ENCODE results near the gene CRAT. TPM values are rescaled to one million over a fixed set of nuclear protein-coding genes. Genes with fewer than 3 reads are reported as not detected.

CRAT gene
- 8.1 TPM for polyA plus RNA-seq (2013, experiment 1 of 2)
- polyA plus RNA-seq (2013, experiment 2 of 2) = 10.7 TPM

- H3K36me3 ChIP-seq (ENCODE audit: insufficient read depth, low read length) = no peaks in the 10 kb centered on the region
- 0 out of 2 replicates have a peak, but pooled peaks cover 3% of the 10 kb centered on the region for H3K4me1 ChIP-seq (ENCODE audit: insufficient read depth, low read length)
- peak within 1 kb of the TSS; percentile 96 for H3K9ac ChIP-seq (ENCODE audit: low read depth, low read length)
- H3K27me3 ChIP-seq (ENCODE audit: insufficient read depth, low read length) = peaks cover 21% of the 10 kb centered on the region
- peak within 1 kb of the TSS; percentile 95 for H3K27ac ChIP-seq (ENCODE audit: low read depth, low read length)
- H3K4me3 ChIP-seq (ENCODE audit: low read length) = peak within 1 kb of the TSS; percentile 66
- under 1% methylated on average over 76 of the region's 77 CpGs for WGBS
- H3K9me3 ChIP-seq (ENCODE audit: insufficient read depth, low read depth, low read length) = no peaks in the 10 kb centered on the region
Observed at GRCh38 chr9:129110740-129111527, at the start of gene CRAT, which contains the start of gene PTPA. Gene CRAT (minus strand): TSS chr9:129110793. CDS start chr9:129110509, 284 bp downstream. Gene PTPA (plus strand): TSS chr9:129111415. CDS start chr9:129111601, 186 bp downstream.

DNA sequence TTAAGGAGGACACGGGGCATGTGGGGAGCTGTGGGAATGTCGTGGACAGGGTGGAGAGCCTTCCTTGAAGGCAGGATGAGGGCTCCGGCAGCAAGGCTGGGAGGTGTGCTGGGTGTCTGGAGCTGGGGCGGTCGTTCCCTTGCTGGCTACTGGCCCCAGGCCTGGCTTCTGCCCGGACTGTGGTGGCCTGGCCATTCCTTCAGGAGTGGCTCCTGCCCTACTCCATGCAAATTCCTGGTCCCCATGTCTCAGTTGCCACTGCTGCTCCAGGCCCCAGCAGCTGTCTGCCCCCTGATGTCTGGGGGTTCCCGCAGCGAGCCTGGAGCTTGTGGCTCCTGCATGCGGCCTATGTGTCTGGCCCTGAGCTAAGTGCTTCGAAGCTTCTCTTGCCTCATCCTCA lies 45.6 kb upstream of the CRAT start:
- Histone ChIP-seq H3K27ac (ENCODE audit: low read depth, low read length) (no peak overlapping the region), H3K36me3 (ENCODE audit: insufficient read depth, low read length) (peaks cover 8% of the 10 kb centered on the region), H3K9me3 (ENCODE audit: insufficient read depth, low read depth, low read length) (no peaks in the 10 kb centered on the region), H3K9ac (ENCODE audit: low read depth, low read length) (no peak overlapping the region), H3K4me3 (ENCODE audit: low read length) (no peak overlapping the region), H3K4me1 (ENCODE audit: insufficient read depth, low read length) (no peaks in the 10 kb centered on the region), H3K27me3 (ENCODE audit: insufficient read depth, low read length) (no peaks in the 10 kb centered on the region)
- WGBS = 92% methylated on average over 10 of the region's 10 CpGs

- Histone ChIP-seq H3K9ac (ENCODE audit: low read depth, low read length) (no peak overlapping the region), H3K36me3 (ENCODE audit: insufficient read depth, low read length) (peaks cover 8% of the 10 kb centered on the region), H3K4me3 (ENCODE audit: low read length) (no peak overlapping the region), H3K27me3 (ENCODE audit: insufficient read depth, low read length) (no peaks in the 10 kb centered on the region), H3K27ac (ENCODE audit: low read depth, low read length) (no peak overlapping the region), H3K4me1 (ENCODE audit: insufficient read depth, low read length) (no peaks in the 10 kb centered on the region), H3K9me3 (ENCODE audit: insufficient read depth, low read depth, low read length) (no peaks in the 10 kb centered on the region)
- WGBS = 93% methylated on average over 16 of the region's 16 CpGs
Observed at GRCh38 chr9:129154866-129155477, 44.4 kb upstream of the CRAT start.

GRCh38 chr9:129151469-129151868 lies 40.9 kb upstream of the CRAT start:
- H3K9ac ChIP-seq (ENCODE audit: low read depth, low read length) = no peak overlapping the region
- H3K27ac ChIP-seq (ENCODE audit: low read depth, low read length) = no peak overlapping the region
- peaks cover 22% of the 10 kb centered on the region for H3K36me3 ChIP-seq (ENCODE audit: insufficient read depth, low read length)
- H3K4me3 ChIP-seq (ENCODE audit: low read length) = no peak overlapping the region
- H3K27me3 ChIP-seq (ENCODE audit: insufficient read depth, low read length) = no peaks in the 10 kb centered on the region
- 92% methylated on average over 15 of the region's 15 CpGs for WGBS
- H3K9me3 ChIP-seq (ENCODE audit: insufficient read depth, low read depth, low read length) = no peaks in the 10 kb centered on the region
- H3K4me1 ChIP-seq (ENCODE audit: insufficient read depth, low read length) = peaks cover 2% of the 10 kb centered on the region; the same call in 1 of the 2 replicates

- WGBS = 89% methylated on average over 18 of the region's 18 CpGs
- H3K4me1 ChIP-seq (ENCODE audit: insufficient read depth, low read length) = peaks cover 9% of the 10 kb centered on the region
- no peaks in the 10 kb centered on the region for H3K9me3 ChIP-seq (ENCODE audit: insufficient read depth, low read depth, low read length)
- no peaks in the 10 kb centered on the region for H3K27me3 ChIP-seq (ENCODE audit: insufficient read depth, low read length)
- H3K36me3 ChIP-seq (ENCODE audit: insufficient read depth, low read length) = peaks cover 22% of the 10 kb centered on the region
- H3K4me3 ChIP-seq (ENCODE audit: low read length) = no peak overlapping the region
- H3K27ac ChIP-seq (ENCODE audit: low read depth, low read length) = no peak overlapping the region
- H3K9ac ChIP-seq (ENCODE audit: low read depth, low read length) = no peak overlapping the region
Observed at GRCh38 chr9:129150672-129151211, 40.1 kb upstream of the CRAT start.

DNA sequence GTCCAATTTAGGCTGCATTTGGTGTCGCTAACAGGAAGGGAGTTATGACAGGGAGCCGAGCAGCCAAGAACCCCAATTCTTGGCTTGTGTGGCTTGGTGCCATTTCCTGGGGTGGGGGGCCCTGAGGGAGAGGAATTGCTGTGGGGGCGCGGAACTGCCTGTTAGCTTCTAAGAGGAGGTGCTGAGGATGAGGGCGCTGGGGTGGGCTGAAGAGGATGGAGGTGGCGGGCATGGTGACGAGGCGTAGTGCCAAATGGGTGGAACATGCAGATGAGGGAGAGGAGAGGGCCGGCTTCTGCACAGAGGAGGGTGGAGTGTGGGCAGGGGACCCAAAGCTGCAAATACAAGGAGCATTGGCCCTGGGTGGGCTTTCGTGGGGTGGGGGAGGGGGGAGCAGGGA lies 39.5 kb upstream of the CRAT start:
- H3K4me3 ChIP-seq (ENCODE audit: low read length) = no peak overlapping the region
- H3K9me3 ChIP-seq (ENCODE audit: insufficient read depth, low read depth, low read length) = no peaks in the 10 kb centered on the region
- H3K27me3 ChIP-seq (ENCODE audit: insufficient read depth, low read length) = no peaks in the 10 kb centered on the region
- H3K36me3 ChIP-seq (ENCODE audit: insufficient read depth, low read length) = peaks cover 17% of the 10 kb centered on the region
- H3K4me1 ChIP-seq (ENCODE audit: insufficient read depth, low read length) = peaks cover 15% of the 10 kb centered on the region
- 92% methylated on average over 10 of the region's 10 CpGs for WGBS
- no peak overlapping the region for H3K27ac ChIP-seq (ENCODE audit: low read depth, low read length)
- no peak overlapping the region for H3K9ac ChIP-seq (ENCODE audit: low read depth, low read length)

DNA sequence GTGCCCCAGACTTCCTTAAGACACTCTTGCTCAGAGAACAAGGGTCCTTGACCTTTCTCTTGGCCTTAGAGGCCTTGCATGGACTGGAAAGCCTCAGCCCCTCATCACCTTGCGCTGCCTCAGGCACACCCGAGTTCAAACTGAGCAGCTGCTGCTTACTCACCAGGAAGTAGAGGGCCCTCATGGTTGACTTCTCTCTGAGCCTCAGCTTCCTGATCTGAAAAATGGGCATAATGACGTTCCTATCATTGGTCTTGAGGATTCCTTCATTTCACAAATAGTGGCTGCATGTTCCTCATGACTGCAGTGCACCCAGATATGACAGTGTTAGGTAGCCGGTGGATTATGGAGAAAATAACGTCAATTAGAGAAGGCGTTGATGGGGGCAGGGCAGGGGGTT lies 38.8 kb upstream of the CRAT start:
- whole genome bisulfite sequencing = 93% methylated on average over 6 of the region's 6 CpGs
- Histone ChIP-seq H3K27ac (ENCODE audit: low read depth, low read length) (no peak overlapping the region), H3K36me3 (ENCODE audit: insufficient read depth, low read length) (peaks cover 14% of the 10 kb centered on the region), H3K9ac (ENCODE audit: low read depth, low read length) (no peak overlapping the region), H3K9me3 (ENCODE audit: insufficient read depth, low read depth, low read length) (no peaks in the 10 kb centered on the region), H3K4me1 (ENCODE audit: insufficient read depth, low read length) (peaks cover 16% of the 10 kb centered on the region), H3K27me3 (ENCODE audit: insufficient read depth, low read length) (no peaks in the 10 kb centered on the region), H3K4me3 (ENCODE audit: low read length) (no peak overlapping the region)

DNA sequence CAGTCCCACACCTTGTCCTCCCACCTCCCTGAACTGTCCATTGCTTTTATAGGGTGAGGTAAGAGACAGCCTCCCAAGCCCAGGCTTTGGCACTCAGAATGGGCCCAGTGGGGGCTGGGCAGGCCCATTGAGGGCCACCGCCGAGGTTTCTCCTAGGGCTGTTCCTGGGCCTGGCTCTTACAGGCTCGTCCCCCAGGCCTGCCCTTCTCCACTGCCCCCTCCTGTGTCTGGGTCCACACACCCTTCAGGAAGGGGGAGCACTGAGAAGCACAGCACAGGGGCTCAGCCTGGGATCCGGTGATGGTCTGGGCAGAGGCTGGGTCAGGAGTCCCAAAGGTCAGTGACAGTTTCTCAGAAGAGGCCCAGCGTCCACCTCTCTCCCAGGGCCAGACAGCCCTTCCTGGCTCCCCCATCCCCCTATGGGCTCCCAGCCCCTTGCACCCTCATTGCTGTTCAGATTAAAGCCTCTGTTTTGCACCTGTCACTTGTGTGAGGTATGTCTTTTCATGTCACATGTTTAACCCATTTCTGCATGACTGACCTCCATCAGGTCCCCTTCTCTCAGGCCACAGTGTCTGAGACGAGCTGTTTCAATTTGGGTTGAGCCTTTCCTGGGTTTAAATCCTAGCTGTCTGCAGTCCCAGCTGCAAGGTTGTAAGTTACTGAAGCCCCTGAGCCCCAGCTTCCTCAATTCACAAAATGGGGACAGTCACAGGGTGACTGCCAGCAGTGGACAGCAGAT lies 38.0 kb upstream of the CRAT start:
- H3K4me1 ChIP-seq (ENCODE audit: insufficient read depth, low read length) = peaks cover 21% of the 10 kb centered on the region
- 91% methylated on average over 6 of the region's 6 CpGs for WGBS
- no peaks in the 10 kb centered on the region for H3K27me3 ChIP-seq (ENCODE audit: insufficient read depth, low read length)
- no peak overlapping the region for H3K4me3 ChIP-seq (ENCODE audit: low read length)
- H3K9ac ChIP-seq (ENCODE audit: low read depth, low read length) = no peak overlapping the region
- peaks cover 20% of the 10 kb centered on the region for H3K36me3 ChIP-seq (ENCODE audit: insufficient read depth, low read length)
- H3K9me3 ChIP-seq (ENCODE audit: insufficient read depth, low read depth, low read length) = no peaks in the 10 kb centered on the region
- no peak overlapping the region for H3K27ac ChIP-seq (ENCODE audit: low read depth, low read length)

- Histone ChIP-seq H3K27me3 (ENCODE audit: insufficient read depth, low read length) (no peaks in the 10 kb centered on the region), H3K9ac (ENCODE audit: low read depth, low read length) (peak overlapping the region; percentile 29; the same call in 1 of the 2 replicates), H3K4me3 (ENCODE audit: low read length) (no peak overlapping the region), H3K9me3 (ENCODE audit: insufficient read depth, low read depth, low read length) (no peaks in the 10 kb centered on the region), H3K4me1 (ENCODE audit: insufficient read depth, low read length) (peaks cover 38% of the 10 kb centered on the region), H3K36me3 (ENCODE audit: insufficient read depth, low read length) (peaks cover 33% of the 10 kb centered on the region), H3K27ac (ENCODE audit: low read depth, low read length) (peak overlapping the region; percentile 80)
- 72% methylated on average over 7 of the region's 8 CpGs for WGBS
Observed at GRCh38 chr9:129146441-129146941, 35.9 kb upstream of the CRAT start.

DNA sequence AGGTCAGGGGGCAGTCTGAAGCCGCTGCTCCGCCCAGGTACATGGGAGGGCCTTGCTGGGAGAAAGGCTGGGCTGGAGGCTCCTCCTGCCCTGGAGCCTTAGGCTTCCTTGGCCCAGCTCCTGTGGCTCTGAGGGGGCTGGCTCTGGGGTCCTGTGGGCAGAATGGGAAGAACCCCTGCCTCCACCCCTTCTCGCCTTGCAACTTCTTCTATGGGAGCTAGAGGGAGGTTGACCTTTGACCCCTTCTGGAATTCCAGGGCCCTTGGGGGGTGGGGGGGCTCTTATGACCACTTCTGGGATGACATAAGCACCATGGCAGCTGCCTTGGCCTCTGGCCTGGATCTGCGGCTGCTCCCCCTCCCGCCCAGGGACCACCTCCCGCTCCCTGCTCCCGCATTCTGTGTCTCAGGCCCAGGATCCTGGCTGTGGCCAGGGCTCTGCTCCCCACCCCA lies 35.3 kb upstream of the CRAT start:
- Histone ChIP-seq H3K27me3 (ENCODE audit: insufficient read depth, low read length) (no peaks in the 10 kb centered on the region), H3K4me1 (ENCODE audit: insufficient read depth, low read length) (peaks cover 44% of the 10 kb centered on the region), H3K9me3 (ENCODE audit: insufficient read depth, low read depth, low read length) (no peaks in the 10 kb centered on the region), H3K27ac (ENCODE audit: low read depth, low read length) (peak overlapping the region; percentile 80), H3K36me3 (ENCODE audit: insufficient read depth, low read length) (peaks cover 33% of the 10 kb centered on the region), H3K9ac (ENCODE audit: low read depth, low read length) (peak overlapping the region; percentile 41), H3K4me3 (ENCODE audit: low read length) (no peak overlapping the region)
- WGBS = 50% methylated on average over 6 of the region's 7 CpGs
